Mucosa of gallbladder (tissue), 1 donor: Measurements from ENCODE around the gene B3GNT4. TPM values are rescaled to one million over a fixed set of nuclear protein-coding genes. Genes with fewer than 3 reads are reported as not detected.
"Not testable (repeated sequence)": the region's sequence is repeated elsewhere in the genome, so short reads cannot be mapped to it uniquely, and the experiment has no call there.

ENCODE experiments used
- DNase-seq: peaks from one replicate; pipeline ENCODE4 v3.0.0-alpha.2; 2020; ENCODE audit warnings: low spot score
- total RNA-seq: library from RNA; stranded (reverse); gene quantifications from one replicate; pipeline ENCODE4 v1.2.1, GENCODE V29; 2021
- donor health status: DM: no; HTN: no; CAD: no.

B3GNT4 gene
- total RNA-seq, 1 donor from 2014 or later, result 0.23 TPM

GRCh38 chr12:122215771-122216170 lies 12.3 kb downstream of the B3GNT4 start:
- DNase-seq, result no peak

- no peak for DNase-seq
Measured at GRCh38 chr12:122216445-122216844, 12.9 kb downstream of the B3GNT4 start.

- peak; percentile 100 for DNase-seq
Measured at GRCh38 chr12:122225683-122226365, 22.3 kb downstream of the B3GNT4 start, which contains the start of gene DIABLO. Gene DIABLO (minus strand): TSS chr12:122226052. CDS start chr12:122226014, 38 bp downstream.

- DNase-seq, result no peak
Measured at GRCh38 chr12:122226366-122227125, 23.0 kb downstream of the B3GNT4 start.

- DNase-seq, result no peak
Measured at GRCh38 chr12:122227341-122227740, 23.8 kb downstream of the B3GNT4 start.

- DNase-seq, result no peak
Measured at GRCh38 chr12:122228092-122228491, 24.6 kb downstream of the B3GNT4 start.

DNA sequence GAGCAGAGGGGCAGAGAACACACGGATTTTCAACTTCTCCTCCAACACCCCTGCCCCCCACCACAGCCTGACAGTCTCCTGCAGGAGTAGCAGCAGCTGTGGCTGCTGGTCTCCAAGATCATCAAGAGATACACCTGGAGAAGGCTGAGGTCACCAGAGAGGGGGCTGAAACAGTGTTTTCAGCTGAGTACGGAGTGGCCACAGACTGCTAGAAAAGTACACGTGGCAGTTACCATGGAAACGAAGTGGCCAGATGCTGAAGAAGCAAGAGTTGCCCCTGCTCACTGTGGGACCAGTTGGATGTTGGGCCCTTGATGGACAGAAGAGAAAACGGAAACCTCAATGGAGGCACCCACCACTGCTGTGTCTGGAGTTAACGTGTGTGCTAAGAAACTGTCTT lies 27.3 kb downstream of the B3GNT4 start:
- no peak for DNase-seq

DNA sequence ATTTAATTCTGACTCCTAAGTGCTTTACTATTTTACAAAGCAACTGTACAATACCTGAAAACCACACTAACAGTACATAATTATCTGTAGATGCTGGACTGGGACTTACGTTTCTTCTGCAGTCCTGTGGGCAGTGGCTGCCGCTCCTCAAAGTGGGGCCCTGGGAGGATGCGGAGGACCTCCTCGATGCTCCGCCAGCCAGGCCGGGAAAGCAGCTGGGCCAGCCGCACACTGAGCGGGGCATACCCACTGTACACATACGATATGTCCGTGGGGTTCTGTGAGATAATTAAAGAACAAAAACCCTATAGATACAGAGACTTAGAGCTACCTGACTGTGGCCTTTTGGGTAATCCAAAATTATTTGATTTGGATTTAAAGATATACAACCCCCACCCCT lies 29.2 kb downstream of the B3GNT4 start:
- DNase-seq, result no peak

DNA sequence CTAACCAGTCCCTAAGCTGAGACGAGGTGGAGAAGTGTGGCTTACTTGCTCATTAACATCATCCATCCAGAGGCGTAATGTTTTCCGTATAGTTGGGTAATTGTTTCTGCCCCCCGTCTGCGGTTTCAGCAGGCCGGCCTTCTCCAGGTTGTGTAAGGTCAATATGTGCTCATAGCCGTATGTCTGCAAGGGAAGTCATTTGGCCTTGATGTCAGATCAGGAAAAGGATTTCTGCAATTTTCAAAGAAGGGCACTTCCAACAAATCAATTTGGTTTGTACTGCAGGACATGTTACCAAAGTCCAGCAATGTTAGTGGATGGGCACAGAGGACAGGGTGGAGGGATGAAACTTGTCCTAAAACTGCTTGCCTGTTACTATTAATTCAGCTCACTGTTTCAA lies 32.2 kb downstream of the B3GNT4 start:
- DNase-seq, result no peak

- no peak for DNase-seq
Measured at GRCh38 chr12:122238861-122239260, 35.4 kb downstream of the B3GNT4 start.

GRCh38 chr12:122243965-122244364 lies 40.5 kb downstream of the B3GNT4 start:
- DNase-seq, result no peak

GRCh38 chr12:122244565-122245371 lies 41.3 kb downstream of the B3GNT4 start:
- DNase-seq, result no peak

DNA sequence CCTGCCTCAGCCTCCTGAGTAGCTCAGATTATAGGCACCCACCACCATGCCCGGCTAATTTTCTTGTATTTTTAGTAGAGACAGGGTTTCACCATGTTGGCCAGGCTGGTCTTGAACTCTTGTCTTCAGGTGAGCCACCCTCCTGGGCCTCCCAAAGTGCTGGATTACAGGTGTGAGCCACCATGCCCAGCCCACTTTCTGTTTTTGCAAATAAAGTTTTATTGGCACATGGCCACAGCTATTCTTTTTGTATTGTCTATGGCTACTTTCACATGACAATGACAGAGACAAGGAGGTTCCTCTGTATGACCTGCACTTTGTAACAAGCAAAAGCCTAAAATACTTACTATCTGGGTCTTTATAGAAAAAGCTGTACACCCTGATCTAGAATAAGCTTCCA lies 42.0 kb downstream of the B3GNT4 start:
- DNase-seq, result no peak

GRCh38 chr12:122250047-122250446 lies 46.5 kb downstream of the B3GNT4 start:
- DNase-seq, result no peak

GRCh38 chr12:122250536-122250935 lies 47.0 kb downstream of the B3GNT4 start:
- no peak for DNase-seq

DNA sequence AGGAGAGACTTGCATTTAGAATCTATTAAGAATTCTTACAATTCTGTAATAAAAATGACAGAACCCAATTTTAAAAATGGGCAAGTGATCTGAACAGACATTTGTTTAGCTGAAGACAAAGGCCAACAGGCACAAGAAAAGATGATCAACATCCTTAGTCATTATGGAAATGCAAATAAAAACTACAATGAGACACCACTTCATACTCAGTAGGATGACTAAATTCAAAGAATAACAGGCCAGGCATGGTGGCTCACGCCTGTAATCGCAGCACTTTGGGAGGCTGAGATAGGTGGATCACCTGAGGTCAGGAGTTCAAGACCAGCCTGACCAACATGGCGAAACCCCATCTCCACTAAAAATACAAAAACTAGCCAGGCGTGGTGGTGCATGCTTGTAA lies 55.0 kb downstream of the B3GNT4 start:
- not testable (repeated sequence) for DNase-seq

Other genes with a start within 250 kb of the B3GNT4 start
- gene BCL7A, start 181.8 kb upstream of the B3GNT4 start, total RNA-seq, result 17.7 TPM
- 89.7 TPM for gene MLXIP, start 125.0 kb upstream of the B3GNT4 start, total RNA-seq
- gene IL31, start 29.5 kb upstream of the B3GNT4 start, total RNA-seq, result not detected
- 3.5 TPM for gene LRRC43, start 20.6 kb upstream of the B3GNT4 start, total RNA-seq
- 48.1 TPM for gene DIABLO, start 22.3 kb downstream of the B3GNT4 start, total RNA-seq
- gene VPS33A, start 62.8 kb downstream of the B3GNT4 start, total RNA-seq, result 18.7 TPM
- gene CLIP1, start 219.0 kb downstream of the B3GNT4 start, total RNA-seq, result 71.6 TPM